Neural cell (in vitro differentiated cells): ENCODE measurements around the gene LRP1-AS. TPM values are rescaled to one million over a fixed set of nuclear protein-coding genes. Genes with fewer than 3 reads are reported as not detected.

ENCODE experiments used
- H2AFZ ChIP-seq: fragments of 200-600, 300-800 bp; sonication (generic), shearing (Covaris generic); 2 replicates; pipeline ENCODE4 v1.6.0; 2014; ENCODE audit warnings: low read depth, mild to moderate bottlenecking, antibody characterized with exemption, low read length, moderate library complexity
- H3F3A ChIP-seq: fragments of 200-600 bp; shearing (Covaris generic); 2 replicates; pipeline ENCODE4 v1.6.1; 2016; ENCODE audit warnings: mild to moderate bottlenecking, moderate library complexity, mixed read lengths, antibody characterized with exemption, low read length; ENCODE audit not compliant: insufficient read depth, poor library complexity, severe bottlenecking
- H3K27ac ChIP-seq: fragments of 200-600, 300-800 bp; sonication (generic), shearing (Covaris generic); 2 replicates; pipeline ENCODE4 v1.5.1; 2014; ENCODE audit warnings: mild to moderate bottlenecking, low read length, moderate library complexity
- H3K27me3 ChIP-seq: fragments of 300-800, 200-600 bp; sonication (generic), shearing (Covaris generic); 2 replicates; pipeline ENCODE4 v1.6.0; 2014; ENCODE audit warnings: mild to moderate bottlenecking, low read depth, low read length, moderate library complexity; ENCODE audit not compliant: insufficient read depth
- H3K36me3 ChIP-seq: fragments of 300-800, 200-600 bp; sonication (generic), shearing (Covaris generic); 2 replicates; pipeline ENCODE4 v1.5.1; 2014; ENCODE audit warnings: mild to moderate bottlenecking, antibody characterized with exemption, low read length, moderate library complexity; ENCODE audit not compliant: insufficient read depth
- H3K4me2 ChIP-seq: fragments of 300-800, 200-600 bp; sonication (generic), shearing (Covaris generic); 2 replicates; pipeline ENCODE4 v1.6.0; 2014; ENCODE audit warnings: mild to moderate bottlenecking, low read length
- H3K4me3 ChIP-seq: fragments of 300-800, 200-600 bp; sonication (generic), shearing (Covaris generic); 2 replicates; pipeline ENCODE4 v1.5.1; 2014; ENCODE audit warnings: mild to moderate bottlenecking, low read length, moderate library complexity
- H3K79me2 ChIP-seq: fragments of 200-600 bp; shearing (Covaris generic); replicated peaks from 2 replicates; pipeline ENCODE4 v1.6.0; 2014; ENCODE audit warnings: mild to moderate bottlenecking, low read length, moderate library complexity; ENCODE audit not compliant: insufficient read depth
- H3K9ac ChIP-seq: fragments of 300-800, 200-600 bp; sonication (generic), shearing (Covaris generic); 2 replicates; pipeline ENCODE4 v1.6.1; 2016; ENCODE audit warnings: mild to moderate bottlenecking, low read length, mixed read lengths
- H3K9me2 ChIP-seq: fragments of 200-600 bp; shearing (Covaris generic); 2 replicates; pipeline ENCODE4 v1.6.1; 2016; ENCODE audit warnings: mild to moderate bottlenecking, low read length, mixed read lengths; ENCODE audit not compliant: insufficient read depth
- H3K9me3 ChIP-seq: fragments of 200-600, 300-800 bp; sonication (generic), shearing (Covaris generic); 2 replicates; pipeline ENCODE4 v1.6.1; 2016; ENCODE audit warnings: mild to moderate bottlenecking, mixed run types, low read length, moderate library complexity, mixed read lengths
- H4K20me1 ChIP-seq: fragments of 200-600 bp; shearing (Covaris generic); 2 replicates; pipeline ENCODE4 v1.6.1; 2016; ENCODE audit warnings: mild to moderate bottlenecking, mixed run types; ENCODE audit not compliant: insufficient read depth
- EP300 ChIP-seq: fragments of 450-650 bp; conservative IDR thresholded peaks from 2 replicates; pipeline ENCODE4 v1.6.1; 2014; ENCODE audit warnings: antibody characterized with exemption, mild to moderate bottlenecking, moderate library complexity; ENCODE audit not compliant: poor library complexity, severe bottlenecking
- EZH2 ChIP-seq: fragments of 200-600, 300-800 bp; shearing (Covaris generic), sonication (generic); IDR thresholded peaks from 2 replicates; pipeline ENCODE4 v1.6.1; 2014; ENCODE audit warnings: antibody characterized with exemption, low read length, borderline replicate concordance, mild to moderate bottlenecking; ENCODE audit not compliant: insufficient read depth, poor library complexity, severe bottlenecking
- MXI1 ChIP-seq: fragments of 450-650 bp; conservative IDR thresholded peaks from 2 replicates; pipeline ENCODE4 v1.6.1; 2014; ENCODE audit warnings: antibody characterized with exemption, mild to moderate bottlenecking; ENCODE audit not compliant: poor library complexity, severe bottlenecking
- POLR2AphosphoS5 ChIP-seq: IDR thresholded peaks from 2 replicates; pipeline ENCODE4 v1.6.1; 2012
- RAD21 ChIP-seq: fragments of 450-650 bp; conservative IDR thresholded peaks from 2 replicates; pipeline ENCODE4 v1.6.1; 2014; ENCODE audit warnings: antibody characterized with exemption, mild to moderate bottlenecking, moderate library complexity
- SMC3 ChIP-seq: fragments of 450-650 bp; conservative IDR thresholded peaks from 2 replicates; pipeline ENCODE4 v1.6.1; 2014; ENCODE audit warnings: antibody characterized with exemption, mild to moderate bottlenecking, moderate library complexity; ENCODE audit not compliant: poor library complexity
- TAF1 ChIP-seq: IDR thresholded peaks from 2 replicates; pipeline ENCODE4 v1.6.1; 2012; ENCODE audit warnings: low read depth
- polyA plus RNA-seq: library from polyadenylated mRNA; depleted of rRNA; stranded (reverse); fragments of >200 nt; gene quantifications from 2 replicates; pipeline ENCODE4 v1.2.3, GENCODE V29; 2014
- TF ChIP-seq, protein P1 (sequence below): IDR thresholded peaks from 2 replicates; pipeline ENCODE4 v1.6.1; 2012; ENCODE audit warnings: borderline replicate concordance
- TF ChIP-seq, protein P2 (sequence below): fragments of 450-650 bp; IDR thresholded peaks from 2 replicates; pipeline ENCODE4 v1.5.1; 2014; ENCODE audit warnings: antibody characterized with exemption, mild to moderate bottlenecking, moderate library complexity; ENCODE audit not compliant: poor library complexity, severe bottlenecking

The LRP1-AS gene
- polyA plus RNA-seq, 1 donor from 2014 or later: not detected

DNA sequence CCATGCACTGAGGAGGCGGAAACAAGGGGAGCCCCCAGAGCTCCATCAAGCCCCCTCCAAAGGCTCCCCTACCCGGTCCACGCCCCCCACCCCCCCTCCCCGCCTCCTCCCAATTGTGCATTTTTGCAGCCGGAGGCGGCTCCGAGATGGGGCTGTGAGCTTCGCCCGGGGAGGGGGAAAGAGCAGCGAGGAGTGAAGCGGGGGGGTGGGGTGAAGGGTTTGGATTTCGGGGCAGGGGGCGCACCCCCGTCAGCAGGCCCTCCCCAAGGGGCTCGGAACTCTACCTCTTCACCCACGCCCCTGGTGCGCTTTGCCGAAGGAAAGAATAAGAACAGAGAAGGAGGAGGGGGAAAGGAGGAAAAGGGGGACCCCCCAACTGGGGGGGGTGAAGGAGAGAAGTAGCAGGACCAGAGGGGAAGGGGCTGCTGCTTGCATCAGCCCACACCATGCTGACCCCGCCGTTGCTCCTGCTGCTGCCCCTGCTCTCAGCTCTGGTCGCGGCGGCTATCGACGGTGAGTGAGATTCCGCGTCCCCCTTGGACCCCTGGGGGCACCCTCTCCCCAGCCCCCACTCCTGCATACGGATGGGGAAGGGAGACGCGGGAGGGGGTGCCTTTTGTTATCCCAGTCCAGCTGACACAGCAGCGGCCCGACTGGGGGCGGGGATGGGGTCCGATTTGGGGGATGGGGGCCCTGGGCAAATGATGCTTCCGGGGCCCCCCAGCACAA, 18.7 kb downstream of the LRP1-AS start:
- Histone ChIP-seq H3K4me3 (peak overlapping the region; percentile 99), H3K79me2 (peaks cover 39% of the 10 kb centered on the region), H3K9ac (peak overlapping the region; percentile 96), H3K27me3 (no peaks in the 10 kb centered on the region), H3K36me3 (no peaks in the 10 kb centered on the region), H3K27ac (peak overlapping the region; percentile 75), H3F3A (no peaks in the 10 kb centered on the region), H3K9me3 (no peaks in the 10 kb centered on the region), H4K20me1 (peaks cover 14% of the 10 kb centered on the region), H2AFZ (peak overlapping the region; percentile 49), H3K4me2 (peak overlapping the region; percentile 95), H3K9me2 (no peaks in the 10 kb centered on the region)
- no peak for TF ChIP-seq SMC3
- TF ChIP-seq EP300: no peak
- TF ChIP-seq TAF1: peak; percentile 9
- TF ChIP-seq, protein P1, sequence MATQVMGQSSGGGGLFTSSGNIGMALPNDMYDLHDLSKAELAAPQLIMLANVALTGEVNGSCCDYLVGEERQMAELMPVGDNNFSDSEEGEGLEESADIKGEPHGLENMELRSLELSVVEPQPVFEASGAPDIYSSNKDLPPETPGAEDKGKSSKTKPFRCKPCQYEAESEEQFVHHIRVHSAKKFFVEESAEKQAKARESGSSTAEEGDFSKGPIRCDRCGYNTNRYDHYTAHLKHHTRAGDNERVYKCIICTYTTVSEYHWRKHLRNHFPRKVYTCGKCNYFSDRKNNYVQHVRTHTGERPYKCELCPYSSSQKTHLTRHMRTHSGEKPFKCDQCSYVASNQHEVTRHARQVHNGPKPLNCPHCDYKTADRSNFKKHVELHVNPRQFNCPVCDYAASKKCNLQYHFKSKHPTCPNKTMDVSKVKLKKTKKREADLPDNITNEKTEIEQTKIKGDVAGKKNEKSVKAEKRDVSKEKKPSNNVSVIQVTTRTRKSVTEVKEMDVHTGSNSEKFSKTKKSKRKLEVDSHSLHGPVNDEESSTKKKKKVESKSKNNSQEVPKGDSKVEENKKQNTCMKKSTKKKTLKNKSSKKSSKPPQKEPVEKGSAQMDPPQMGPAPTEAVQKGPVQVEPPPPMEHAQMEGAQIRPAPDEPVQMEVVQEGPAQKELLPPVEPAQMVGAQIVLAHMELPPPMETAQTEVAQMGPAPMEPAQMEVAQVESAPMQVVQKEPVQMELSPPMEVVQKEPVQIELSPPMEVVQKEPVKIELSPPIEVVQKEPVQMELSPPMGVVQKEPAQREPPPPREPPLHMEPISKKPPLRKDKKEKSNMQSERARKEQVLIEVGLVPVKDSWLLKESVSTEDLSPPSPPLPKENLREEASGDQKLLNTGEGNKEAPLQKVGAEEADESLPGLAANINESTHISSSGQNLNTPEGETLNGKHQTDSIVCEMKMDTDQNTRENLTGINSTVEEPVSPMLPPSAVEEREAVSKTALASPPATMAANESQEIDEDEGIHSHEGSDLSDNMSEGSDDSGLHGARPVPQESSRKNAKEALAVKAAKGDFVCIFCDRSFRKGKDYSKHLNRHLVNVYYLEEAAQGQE: peak; percentile 29
- TF ChIP-seq, protein P2, sequence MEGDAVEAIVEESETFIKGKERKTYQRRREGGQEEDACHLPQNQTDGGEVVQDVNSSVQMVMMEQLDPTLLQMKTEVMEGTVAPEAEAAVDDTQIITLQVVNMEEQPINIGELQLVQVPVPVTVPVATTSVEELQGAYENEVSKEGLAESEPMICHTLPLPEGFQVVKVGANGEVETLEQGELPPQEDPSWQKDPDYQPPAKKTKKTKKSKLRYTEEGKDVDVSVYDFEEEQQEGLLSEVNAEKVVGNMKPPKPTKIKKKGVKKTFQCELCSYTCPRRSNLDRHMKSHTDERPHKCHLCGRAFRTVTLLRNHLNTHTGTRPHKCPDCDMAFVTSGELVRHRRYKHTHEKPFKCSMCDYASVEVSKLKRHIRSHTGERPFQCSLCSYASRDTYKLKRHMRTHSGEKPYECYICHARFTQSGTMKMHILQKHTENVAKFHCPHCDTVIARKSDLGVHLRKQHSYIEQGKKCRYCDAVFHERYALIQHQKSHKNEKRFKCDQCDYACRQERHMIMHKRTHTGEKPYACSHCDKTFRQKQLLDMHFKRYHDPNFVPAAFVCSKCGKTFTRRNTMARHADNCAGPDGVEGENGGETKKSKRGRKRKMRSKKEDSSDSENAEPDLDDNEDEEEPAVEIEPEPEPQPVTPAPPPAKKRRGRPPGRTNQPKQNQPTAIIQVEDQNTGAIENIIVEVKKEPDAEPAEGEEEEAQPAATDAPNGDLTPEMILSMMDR: no peak
- peak; percentile 39 for TF ChIP-seq POLR2AphosphoS5
- TF ChIP-seq RAD21: no peak
- TF ChIP-seq MXI1: peak; percentile 33
- no peak for TF ChIP-seq EZH2

DNA sequence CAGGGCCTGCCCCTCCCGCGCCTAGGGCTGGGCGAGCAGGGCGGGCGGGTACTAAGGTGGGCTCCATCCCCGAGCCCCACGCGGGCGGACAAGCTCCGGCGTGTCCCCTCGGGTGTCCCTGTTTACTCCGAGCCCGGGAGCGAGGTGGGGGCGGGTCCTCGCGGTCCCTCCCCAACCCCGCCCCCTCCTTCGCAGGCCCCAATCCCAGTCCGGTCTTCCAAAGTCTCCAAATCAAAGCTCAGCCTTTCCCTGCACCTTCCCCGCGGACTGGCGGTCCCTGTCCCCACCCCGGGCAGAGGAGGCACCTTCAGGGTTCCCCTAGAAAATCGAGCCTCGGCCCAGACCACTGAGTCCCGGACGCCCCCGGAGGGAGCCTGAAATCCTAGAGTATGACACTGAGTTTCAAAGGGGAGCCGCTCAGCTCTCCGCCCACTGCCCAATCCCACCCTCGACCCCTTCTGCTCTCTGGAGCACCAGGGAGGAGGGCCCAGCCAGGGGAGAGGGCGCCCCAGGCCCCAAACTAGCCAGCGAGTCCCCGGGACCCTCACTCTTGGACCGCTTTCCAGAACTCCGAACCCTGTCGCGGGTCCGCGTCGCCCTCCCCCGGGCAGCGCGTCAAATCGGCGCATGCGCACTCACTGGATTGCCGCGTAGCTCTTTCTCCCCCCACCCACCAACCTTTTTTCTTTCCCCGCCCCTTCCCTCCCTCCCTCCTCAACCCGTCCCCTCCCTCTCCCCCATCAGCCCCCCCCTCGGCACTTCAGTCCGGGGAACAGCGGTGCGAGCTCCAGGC, 19.5 kb downstream of the LRP1-AS start, which contains the start of gene LRP1:
Gene LRP1, plus strand, starts transcription at position 758 of the 793 bp plus-strand sequence. CDS start 482 bp downstream, outside the sequence.
- H3K9ac ChIP-seq: peak within 1 kb of the TSS; percentile 96
- H3K79me2 ChIP-seq: peaks cover 39% of the 10 kb centered on the region
- no peaks in the 10 kb centered on the region for H3K36me3 ChIP-seq
- peak within 1 kb of the TSS; percentile 99 for H3K4me3 ChIP-seq
- peak within 1 kb of the TSS; percentile 75 for H3K27ac ChIP-seq
- H3F3A ChIP-seq: no peaks in the 10 kb centered on the region
- no peaks in the 10 kb centered on the region for H3K27me3 ChIP-seq
- H4K20me1 ChIP-seq: peaks cover 13% of the 10 kb centered on the region
- H2AFZ ChIP-seq: peak within 1 kb of the TSS; percentile 97
- H3K9me2 ChIP-seq: no peaks in the 10 kb centered on the region
- H3K9me3 ChIP-seq: no peaks in the 10 kb centered on the region
- TF ChIP-seq POLR2AphosphoS5 (peak; percentile 81), EP300 (no peak), TAF1 (peak; percentile 73)
- TF ChIP-seq, protein P2: no peak
- TF ChIP-seq, protein P1: no peak
- peak within 1 kb of the TSS; percentile 95 for H3K4me2 ChIP-seq
